GM19467 (cell line): Measurements from ENCODE around the gene FAM47E.
"Not testable (repeated sequence)": the region's sequence is repeated elsewhere in the genome, so short reads cannot be mapped to it uniquely, and the experiment has no call there.

Experiments used
- ATAC-seq: cut with Tn5 transposase; IDR thresholded peaks from one replicate; pipeline ENCODE4 v1.9.1; 2021; ENCODE audit warnings: mild to moderate bottlenecking, moderate library complexity; ENCODE audit not compliant: unreplicated experiment

FAM47E gene

GRCh38 chr4:76224171-76224570, 27.4 kb upstream of the FAM47E start:
- ATAC-seq = no peak

DNA sequence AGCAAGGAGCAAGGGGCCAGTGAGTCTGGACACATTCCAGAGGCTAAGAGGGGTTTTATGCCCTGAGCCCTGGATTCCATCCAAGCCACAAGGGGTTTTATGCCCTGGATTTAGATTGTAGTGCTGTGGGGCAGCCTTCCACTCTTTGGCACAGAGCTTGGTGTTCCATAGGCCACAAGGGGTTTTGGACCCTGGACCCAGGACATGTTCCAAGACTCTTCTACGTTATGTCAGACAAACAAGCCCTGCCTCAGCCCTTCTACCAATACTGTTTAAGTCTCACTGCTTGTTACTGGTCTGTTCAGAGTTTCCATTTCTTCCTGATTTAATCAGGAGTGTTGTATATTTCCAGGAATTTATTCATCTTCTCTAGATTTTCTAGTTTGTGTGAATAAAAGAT, 25.1 kb upstream of the FAM47E start:
- ATAC-seq = no peak

DNA sequence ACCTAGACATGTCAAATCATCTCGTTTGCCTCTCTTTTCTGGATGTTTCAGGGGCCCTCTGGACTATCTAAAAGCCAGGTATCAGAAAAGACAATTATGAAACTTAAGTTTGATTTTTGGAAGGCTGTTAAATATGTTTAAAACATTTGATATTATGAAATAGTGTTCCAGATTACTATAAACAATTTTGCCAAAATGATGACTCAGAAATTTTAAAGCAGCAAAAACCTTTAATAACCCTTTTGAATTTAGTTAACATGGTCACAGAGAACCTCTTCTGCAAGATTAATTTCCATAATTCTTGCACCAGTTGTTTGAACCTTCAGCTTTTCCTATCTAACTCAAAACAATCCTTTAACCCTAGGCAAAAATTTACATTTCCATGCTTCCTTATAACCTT, 18.8 kb upstream of the FAM47E start:
- no peak for ATAC-seq

- ATAC-seq = no peak
Measured at GRCh38 chr4:76233083-76233482, 18.4 kb upstream of the FAM47E start.

DNA sequence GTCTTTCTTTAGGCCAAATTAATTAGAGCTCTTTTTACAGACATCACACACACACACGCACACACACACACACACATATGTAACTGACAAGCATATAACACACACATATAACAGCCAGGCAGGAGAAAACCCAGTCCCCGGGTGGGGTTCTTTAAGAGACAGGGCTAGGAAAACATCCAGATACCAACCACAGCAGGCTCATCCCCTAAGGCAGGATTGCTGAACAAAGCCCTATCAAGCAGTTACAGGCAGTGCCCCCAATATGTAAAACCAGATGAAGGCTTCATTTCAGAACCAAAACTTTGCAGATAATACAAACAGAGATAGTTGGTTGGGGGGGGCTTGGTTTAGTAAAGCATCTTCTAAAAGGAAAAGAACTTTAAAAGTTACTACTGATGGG, 18.0 kb upstream of the FAM47E start:
- ATAC-seq = no peak

GRCh38 chr4:76233967-76234678, 17.4 kb upstream of the FAM47E start:
- no peak for ATAC-seq

GRCh38 chr4:76234679-76235044, 16.9 kb upstream of the FAM47E start:
- no peak for ATAC-seq

GRCh38 chr4:76235407-76235806, 16.1 kb upstream of the FAM47E start:
- no peak for ATAC-seq

GRCh38 chr4:76235915-76236314, 15.6 kb upstream of the FAM47E start:
- ATAC-seq = no peak

- no peak for ATAC-seq
Measured at GRCh38 chr4:76238236-76238635, 13.3 kb upstream of the FAM47E start.

- ATAC-seq = no peak
Measured at GRCh38 chr4:76238701-76239100, 12.8 kb upstream of the FAM47E start.

DNA sequence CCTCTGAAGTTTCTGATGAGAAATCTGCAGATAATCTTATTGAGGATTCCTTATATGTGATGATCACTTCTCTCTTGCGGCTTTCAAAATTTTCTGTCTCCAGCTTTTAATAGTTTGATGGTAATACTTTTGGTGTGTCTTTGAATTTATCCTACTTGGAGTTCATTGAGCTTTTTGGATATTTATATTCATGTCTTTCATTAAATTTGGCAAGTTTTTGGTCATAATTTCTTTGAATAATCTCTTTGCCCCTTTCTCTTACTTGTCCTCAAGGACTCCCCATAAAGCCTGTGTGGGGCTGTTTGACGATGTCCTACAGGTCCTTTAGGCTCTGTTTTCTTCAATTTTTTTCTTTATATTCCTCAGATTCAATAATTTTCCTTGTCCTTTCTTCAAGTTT, 11.3 kb upstream of the FAM47E start:
- ATAC-seq = no peak

- not testable (repeated sequence) for ATAC-seq
Measured at GRCh38 chr4:76243877-76244276, 7.6 kb upstream of the FAM47E start.

DNA sequence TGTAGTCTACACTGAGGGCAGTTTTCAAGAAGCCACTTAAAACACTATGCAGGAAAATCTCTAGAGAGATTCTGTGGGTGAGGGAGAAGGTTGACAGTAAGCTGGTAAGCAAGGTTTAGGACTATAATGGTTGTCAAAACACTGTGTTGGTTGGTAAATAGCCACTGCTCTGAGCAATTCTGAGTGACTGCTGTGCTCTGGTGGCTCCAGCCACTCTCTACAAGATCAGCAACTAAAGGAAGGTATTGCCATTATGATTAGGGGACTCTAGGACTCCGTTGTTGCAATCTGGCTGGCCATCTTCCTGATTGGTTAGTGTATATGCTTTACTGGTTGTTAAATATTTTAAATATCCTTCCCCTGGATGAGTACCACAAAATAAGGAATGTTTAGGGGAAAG, 5.5 kb upstream of the FAM47E start:
- ATAC-seq = no peak

DNA sequence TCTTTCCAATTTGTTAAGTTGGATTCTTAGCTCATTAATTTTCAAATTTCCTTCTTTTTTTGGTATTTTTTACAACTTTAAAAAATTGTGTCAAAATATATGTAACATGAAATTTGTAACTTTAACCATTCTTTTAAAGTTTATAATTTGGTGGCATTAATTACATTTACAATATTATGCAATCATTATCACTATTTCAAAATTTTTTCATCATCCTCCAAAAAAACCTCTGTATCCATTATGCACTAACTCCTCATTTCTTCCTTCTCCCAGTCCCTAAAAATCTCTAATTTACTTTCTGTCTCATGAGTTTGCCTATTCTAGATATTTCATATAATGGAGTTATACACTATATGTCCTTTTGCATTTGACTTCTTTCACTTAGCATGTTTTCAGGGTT, 4.7 kb upstream of the FAM47E start:
- ATAC-seq = no peak

DNA sequence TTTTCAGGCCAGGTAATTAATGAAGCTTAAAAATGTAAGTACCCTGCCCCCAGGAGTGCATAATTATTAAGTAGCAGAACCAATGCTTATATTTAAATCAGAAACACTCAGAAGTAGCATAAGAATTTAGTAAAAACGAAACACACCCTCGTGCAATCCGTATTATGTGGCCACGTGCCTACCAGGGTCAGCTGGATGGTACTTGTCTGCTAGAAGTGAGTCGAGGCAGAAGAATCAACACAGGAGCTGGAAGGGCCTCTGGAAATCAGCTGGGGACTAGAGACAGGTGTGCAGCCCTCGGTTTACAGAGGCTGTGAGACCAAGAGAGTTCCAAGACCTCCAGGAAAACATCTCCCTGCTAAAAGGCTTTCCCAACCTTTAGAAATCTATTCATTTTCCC, 559 bp upstream of the FAM47E start:
- ATAC-seq = no peak

DNA sequence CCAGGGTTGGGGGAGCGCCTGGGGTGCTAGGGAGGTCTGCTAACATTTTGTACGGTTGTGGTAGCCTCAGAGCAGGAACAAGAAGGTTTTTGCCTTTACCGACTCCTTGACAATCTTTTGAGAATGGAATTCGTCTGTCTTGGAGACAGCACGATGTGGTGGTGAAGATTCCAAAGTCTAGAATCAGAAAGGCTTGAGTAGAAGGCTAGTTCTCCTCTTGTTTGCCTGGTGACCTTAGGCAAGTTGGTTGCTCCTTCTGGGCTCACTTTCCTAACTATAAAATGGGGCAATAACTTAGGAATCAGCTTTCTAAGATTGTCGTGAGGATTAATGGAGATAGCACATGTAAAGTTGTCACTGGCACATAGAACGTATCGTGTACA, 741 bp downstream of the FAM47E start:
- no peak for ATAC-seq

DNA sequence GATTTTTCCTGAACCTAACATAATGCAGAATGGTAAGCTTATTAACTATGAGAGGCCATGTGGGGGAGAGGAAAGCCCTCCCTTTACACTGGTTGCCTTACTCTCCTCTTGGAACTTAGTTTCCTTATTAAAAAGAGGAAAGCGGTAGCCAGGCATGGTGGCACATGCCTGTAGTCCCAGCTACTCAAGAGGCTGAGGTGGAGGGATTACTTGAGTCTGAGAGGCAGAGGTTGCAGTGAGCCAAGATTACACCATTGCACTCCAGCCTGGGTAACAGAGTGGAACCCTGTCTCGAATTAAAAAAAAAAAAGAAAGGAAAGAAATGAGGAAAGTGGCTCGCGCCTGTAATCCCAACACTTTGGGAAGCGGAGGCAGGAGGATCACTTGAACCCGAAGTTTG, 2.0 kb downstream of the FAM47E start:
- ATAC-seq = no peak

- ATAC-seq = no peak
Measured at GRCh38 chr4:76256032-76256431, 4.5 kb downstream of the FAM47E start.

DNA sequence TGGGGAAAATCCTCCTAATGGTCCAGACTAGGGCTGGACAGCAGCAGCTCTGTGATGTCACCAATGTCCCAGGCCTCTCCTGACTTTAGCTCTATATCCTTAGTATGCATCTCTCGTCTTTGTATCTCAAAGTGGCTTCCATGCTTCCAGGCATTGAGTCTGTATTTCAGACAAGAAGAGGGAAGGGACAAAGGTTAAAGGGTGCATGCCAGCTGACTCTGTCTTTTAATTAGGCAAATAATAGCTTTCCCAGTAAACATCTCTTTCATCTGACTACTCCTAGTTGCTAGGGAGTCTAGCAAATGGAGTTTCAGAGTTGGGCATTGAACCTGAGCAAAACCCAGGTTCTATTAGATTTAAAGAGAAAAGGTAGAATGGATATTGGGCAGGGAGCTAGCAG, 5.4 kb downstream of the FAM47E start:
- ATAC-seq = no peak

DNA sequence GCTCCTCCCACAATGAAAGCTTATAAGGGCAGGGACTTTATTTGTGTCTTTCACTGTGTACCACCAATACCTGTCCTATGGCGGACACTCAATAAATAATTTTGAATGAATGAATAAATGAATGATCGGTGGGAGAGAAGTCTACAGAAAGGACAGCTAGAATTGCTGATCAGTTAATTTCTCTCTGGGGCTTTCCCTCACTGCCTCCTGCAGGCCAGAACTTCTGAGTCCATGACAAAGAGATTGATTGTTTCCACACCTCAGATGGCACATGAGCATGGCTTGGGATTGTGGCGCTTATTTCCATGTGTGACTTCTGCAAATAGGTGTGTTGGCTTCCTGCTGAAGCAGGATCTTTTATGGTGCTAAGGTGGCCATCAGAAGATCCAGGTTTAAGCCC, 6.3 kb downstream of the FAM47E start:
- ATAC-seq = no peak

DNA sequence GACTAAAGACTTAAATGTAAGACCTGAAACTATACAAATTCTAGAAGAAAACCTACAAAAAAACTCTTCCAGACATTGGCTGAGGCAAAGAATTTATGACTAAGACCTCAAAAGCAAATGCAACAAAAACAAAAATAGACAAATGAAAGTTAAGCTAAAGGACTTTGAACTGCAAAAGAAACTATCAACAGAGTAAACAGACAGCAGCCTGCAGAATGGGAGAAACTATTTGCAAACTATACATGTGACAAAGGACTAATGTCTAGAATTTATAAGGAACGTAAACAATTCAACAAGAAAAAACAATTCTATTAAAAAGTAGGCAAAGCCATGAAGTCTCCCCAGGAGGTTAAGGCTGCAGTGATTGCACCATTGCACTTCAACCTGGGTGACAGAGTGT, 9.1 kb downstream of the FAM47E start:
- no peak for ATAC-seq

DNA sequence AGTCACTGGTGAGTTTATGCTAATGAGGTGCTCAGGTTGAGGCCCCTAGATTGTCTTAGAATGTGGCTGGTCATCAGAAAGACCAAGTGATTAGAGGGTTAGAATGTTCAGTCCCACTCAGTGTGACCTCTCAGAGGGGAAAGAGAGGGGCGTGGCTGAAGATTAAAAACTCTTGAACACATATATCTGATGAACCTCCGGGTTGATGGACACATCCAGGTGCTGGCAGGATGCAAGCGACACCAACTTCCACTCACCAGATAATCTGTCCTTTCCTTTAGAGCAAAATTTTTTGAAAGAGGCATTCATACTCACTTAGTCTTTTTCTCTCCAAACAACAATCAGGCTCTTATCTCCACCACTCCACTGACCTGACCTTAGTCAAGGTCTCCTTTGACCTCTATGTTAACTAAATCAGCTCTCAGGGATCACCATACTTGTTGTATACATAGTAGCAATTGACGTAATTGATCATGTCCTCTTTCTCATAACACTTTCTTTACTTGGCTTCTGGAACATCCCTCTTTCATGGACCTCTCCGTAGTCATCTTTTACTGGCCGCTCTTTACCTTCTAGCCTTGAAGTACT, 14.2 kb downstream of the FAM47E start:
- ATAC-seq = no peak
